GM18526 (cell line): ENCODE results near the gene PDZD2.

Source experiments
- POLR2A ChIP-seq: IDR thresholded peaks from 3 replicates; pipeline ENCODE4 v1.6.1; 2011; ENCODE audit not compliant: insufficient read length; ENCODE audit errors: extremely low read depth

The PDZD2 gene

GRCh38 chr5:31807789-31808540 is 169.0 kb downstream of the PDZD2 start:
- no peak for TF ChIP-seq POLR2A

- TF ChIP-seq POLR2A = no peak
These were observed 170.3 kb downstream of the PDZD2 start for GRCh38 chr5:31809050-31809870.

- TF ChIP-seq POLR2A = no peak
These were observed 172.3 kb downstream of the PDZD2 start for GRCh38 chr5:31811210-31811609.

- no peak for TF ChIP-seq POLR2A
These were observed 176.4 kb downstream of the PDZD2 start for GRCh38 chr5:31815376-31815775.

GRCh38 chr5:31819926-31820516 is 181.1 kb downstream of the PDZD2 start:
- TF ChIP-seq POLR2A = no peak

DNA sequence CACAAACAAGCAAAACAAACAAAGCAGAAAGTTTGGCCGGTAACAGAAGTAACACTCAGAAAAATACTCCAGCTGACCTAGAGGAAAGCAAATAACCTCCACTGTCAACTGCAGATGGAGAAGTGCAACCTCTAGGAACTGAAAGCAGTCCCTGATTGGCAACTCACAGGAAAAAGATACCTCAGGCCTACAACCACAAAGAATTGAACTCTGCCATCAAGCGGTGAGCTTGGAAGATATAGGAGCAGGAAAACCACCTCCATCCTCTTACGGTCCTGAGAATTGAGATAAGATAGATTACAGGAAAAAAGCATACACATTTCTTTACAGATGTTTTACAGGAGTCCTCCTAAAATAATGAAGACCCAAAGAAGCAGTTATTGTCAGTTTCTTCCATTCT is 184.5 kb downstream of the PDZD2 start:
- TF ChIP-seq POLR2A = no peak

- TF ChIP-seq POLR2A = no peak
These were observed 186.1 kb downstream of the PDZD2 start for GRCh38 chr5:31824869-31825517.

DNA sequence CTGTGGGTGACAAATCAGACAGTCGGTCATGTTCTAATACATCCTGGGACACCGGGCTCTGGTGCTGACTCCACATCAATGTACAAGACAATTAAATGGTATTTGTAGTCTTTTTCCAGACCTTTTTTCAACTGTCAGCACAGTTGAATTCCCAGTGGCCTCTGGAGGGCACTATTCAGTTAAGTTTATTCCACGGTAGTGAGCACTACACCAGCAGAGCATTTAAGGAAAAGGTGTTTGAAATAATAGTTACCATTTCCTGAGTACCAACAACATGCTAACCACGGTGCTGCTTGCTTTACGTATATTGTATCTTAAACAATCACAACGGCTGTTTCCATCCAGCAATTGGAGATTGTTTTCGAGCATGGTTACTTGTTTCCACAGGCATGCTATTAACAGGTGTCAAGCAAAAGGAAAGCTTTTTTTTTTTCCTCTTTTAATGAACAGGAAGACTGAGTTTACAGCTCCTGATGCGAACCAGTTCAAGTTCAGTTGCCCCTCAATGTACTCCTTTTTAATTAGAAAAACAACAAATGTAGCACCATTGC is 186.7 kb downstream of the PDZD2 start:
- TF ChIP-seq POLR2A = no peak

GRCh38 chr5:31827867-31828266 is 188.9 kb downstream of the PDZD2 start:
- no peak for TF ChIP-seq POLR2A

- no peak for TF ChIP-seq POLR2A
These were observed 194.0 kb downstream of the PDZD2 start for GRCh38 chr5:31832966-31833365.

DNA sequence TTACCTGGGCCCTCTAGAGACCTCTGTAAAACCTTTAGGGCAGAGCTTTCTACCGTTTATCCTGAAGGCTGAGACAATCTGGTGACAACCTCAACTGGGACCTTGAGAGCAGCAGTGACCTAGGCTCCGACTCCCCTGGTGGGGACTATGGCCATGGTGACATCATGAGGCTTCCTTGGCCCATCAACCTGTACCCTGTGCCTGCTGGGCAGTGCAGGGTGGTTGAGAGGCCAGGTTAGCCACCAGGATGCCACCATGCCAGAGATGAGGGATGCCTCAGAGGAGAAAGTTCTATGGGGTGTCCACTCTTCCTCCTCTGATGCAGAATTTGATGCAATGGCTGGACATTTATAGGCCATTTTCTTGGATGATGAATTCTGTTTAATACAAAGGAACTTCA is 194.8 kb downstream of the PDZD2 start:
- TF ChIP-seq POLR2A = no peak

DNA sequence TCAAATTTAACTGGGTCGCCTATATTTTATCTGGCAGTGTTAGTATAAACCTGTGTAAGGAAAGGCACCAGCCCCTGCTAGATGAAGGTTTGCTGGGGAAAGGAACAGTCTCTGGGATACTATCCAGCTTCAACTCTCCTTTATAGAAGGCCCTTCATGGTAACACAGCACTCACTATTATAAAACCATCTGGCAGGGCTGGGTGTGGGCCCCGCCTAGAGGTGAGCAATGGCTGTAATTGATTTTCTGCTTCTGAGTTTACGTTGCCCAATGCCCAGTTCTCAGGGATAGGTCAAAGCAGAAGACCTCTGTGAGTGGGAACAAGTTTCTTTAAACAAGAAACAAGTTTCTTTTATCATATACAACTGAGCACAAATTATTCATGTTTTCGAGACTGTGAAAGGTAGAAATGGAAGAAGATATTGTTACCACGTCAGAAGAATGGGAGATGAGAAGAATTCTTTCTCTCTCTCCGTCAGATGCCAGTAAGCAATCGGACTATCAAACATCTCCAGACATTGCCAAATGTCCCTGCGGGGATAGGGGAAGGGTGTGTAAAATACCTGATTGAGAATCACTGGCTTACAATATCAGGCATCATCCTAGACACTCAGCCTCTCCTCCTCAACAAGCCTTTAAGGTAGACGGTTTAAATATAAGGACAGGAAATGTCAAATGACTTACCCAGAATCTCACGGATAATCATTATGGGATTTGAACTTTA is 205.9 kb downstream of the PDZD2 start:
- no peak for TF ChIP-seq POLR2A

GRCh38 chr5:31845361-31845760 is 206.4 kb downstream of the PDZD2 start:
- no peak for TF ChIP-seq POLR2A

GRCh38 chr5:31846934-31847333 is 208.0 kb downstream of the PDZD2 start:
- no peak for TF ChIP-seq POLR2A

- TF ChIP-seq POLR2A = no peak
These were observed 208.4 kb downstream of the PDZD2 start for GRCh38 chr5:31847354-31847753.
